Measurements from ENCODE around the gene CHMP4B. TPM values are rescaled to one million over a fixed set of nuclear protein-coding genes. Genes with fewer than 3 reads are reported as not detected.

Gene CHMP4B
- total RNA-seq, 2 donors from 2014 or later, result 75.7 to 85.8 TPM

DNA sequence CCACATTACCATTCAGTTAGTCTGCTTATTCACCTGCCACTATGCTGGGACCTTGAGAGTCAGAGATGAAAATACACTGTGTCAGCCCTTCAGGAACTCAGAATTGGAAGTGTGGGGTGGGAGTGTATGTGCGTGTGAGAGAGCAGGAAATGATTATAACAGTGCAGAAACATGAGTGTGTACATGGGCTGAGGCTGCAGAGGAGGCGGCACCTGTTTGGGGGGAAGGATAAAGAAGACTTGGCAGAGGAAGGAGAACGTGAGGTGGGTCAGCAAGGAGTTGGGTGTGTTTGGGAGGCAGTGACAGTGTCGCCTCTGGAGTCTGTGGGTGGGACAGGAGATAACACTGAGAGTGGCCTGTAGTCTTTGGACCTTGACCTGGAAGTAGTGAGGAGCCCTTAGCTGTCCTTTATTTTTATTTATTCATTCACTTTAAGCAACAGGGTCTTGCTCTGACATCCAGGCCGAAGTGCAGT is 3.1 kb downstream of the CHMP4B start:
- H3K36me3 ChIP-seq, result no peaks in the 10 kb centered on the region
- intact Hi-C loops (cut with DNase I), result loop anchor here (5.0 kb wide), 1 partner anchor 82 kb away; the partner anchor contains the start of gene ZNF341
- TF ChIP-seq POLR2AphosphoS5 (IDR thresholded peaks at IDR 0.05) (no peak), POLR2A (IDR thresholded peaks at IDR 0.05) (no peak)
- TF ChIP-seq, protein P1, sequence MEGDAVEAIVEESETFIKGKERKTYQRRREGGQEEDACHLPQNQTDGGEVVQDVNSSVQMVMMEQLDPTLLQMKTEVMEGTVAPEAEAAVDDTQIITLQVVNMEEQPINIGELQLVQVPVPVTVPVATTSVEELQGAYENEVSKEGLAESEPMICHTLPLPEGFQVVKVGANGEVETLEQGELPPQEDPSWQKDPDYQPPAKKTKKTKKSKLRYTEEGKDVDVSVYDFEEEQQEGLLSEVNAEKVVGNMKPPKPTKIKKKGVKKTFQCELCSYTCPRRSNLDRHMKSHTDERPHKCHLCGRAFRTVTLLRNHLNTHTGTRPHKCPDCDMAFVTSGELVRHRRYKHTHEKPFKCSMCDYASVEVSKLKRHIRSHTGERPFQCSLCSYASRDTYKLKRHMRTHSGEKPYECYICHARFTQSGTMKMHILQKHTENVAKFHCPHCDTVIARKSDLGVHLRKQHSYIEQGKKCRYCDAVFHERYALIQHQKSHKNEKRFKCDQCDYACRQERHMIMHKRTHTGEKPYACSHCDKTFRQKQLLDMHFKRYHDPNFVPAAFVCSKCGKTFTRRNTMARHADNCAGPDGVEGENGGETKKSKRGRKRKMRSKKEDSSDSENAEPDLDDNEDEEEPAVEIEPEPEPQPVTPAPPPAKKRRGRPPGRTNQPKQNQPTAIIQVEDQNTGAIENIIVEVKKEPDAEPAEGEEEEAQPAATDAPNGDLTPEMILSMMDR (IDR thresholded peaks at IDR 0.05), result no peak
- no peak overlapping the region for H3K4me3 ChIP-seq
- H3K4me1 ChIP-seq (replicated peaks), result peaks cover 6% of the 10 kb centered on the region
- WGBS, result 73% methylated on average over 5 of the region's 5 CpGs
- no peaks in the 10 kb centered on the region for H3K27me3 ChIP-seq (replicated peaks; ENCODE audit: insufficient read depth)
- no peak overlapping the region for H3K27ac ChIP-seq
- no peaks in the 10 kb centered on the region for H3K9me3 ChIP-seq
- no peak for DNase-seq (ENCODE audit: low spot score)

DNA sequence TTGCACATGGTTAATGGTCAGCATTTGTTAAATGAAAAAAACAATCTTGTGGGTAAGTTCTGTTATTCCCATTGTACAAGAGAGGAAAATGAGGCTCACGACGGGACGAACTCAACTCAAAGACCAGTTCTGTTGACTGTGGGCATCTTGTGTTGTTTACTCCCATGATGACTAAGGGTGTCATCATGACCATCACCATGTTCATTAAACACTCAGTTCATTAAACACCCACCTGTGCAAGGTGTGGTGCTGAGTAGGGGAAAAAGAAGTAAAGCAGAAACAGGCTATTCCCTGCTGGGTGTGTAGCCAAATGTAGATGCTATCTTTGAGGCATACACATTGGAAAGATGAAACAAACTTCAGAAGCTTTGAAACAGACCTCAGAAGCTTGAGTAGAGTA is 4.5 kb downstream of the CHMP4B start:
- H3K4me1 ChIP-seq (replicated peaks), result peaks cover 6% of the 10 kb centered on the region
- 98% methylated on average over 3 of the region's 3 CpGs for WGBS
- no peaks in the 10 kb centered on the region for H3K9me3 ChIP-seq
- no peaks in the 10 kb centered on the region for H3K27me3 ChIP-seq (replicated peaks; ENCODE audit: insufficient read depth)
- intact Hi-C loops (cut with DNase I), result no loop called here
- no peak for DNase-seq (ENCODE audit: low spot score)
- H3K36me3 ChIP-seq, result no peaks in the 10 kb centered on the region
- H3K4me3 ChIP-seq, result no peak overlapping the region
- H3K27ac ChIP-seq, result no peak overlapping the region
- no peak for TF ChIP-seq POLR2A (IDR thresholded peaks at IDR 0.05)
- no peak for TF ChIP-seq POLR2AphosphoS5 (IDR thresholded peaks at IDR 0.05)
- TF ChIP-seq, protein P1 (IDR thresholded peaks at IDR 0.05), result no peak

DNA sequence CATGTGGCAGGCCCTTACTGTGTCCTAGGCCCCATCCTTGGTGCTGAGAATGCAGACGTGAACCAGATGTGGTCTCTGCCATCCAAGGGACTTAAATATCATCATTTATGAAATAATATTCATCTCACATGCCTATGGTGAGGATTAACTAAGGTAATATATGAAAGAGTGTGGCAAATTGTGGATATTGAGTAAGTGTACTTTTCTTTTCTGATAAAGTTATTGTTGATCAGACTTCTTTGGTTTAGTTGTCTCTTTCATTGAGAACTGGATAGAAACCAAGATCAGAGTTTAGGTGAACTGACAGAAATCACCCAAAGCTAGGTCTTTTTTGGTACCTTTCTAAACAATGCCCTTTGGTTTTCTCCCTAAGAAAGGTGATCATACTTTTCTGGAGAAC is 5.0 kb downstream of the CHMP4B start:
- Histone ChIP-seq H3K27me3 (replicated peaks; ENCODE audit: insufficient read depth) (no peaks in the 10 kb centered on the region), H3K4me3 (no peak overlapping the region), H3K27ac (no peak overlapping the region), H3K4me1 (replicated peaks) (peaks cover 6% of the 10 kb centered on the region), H3K9me3 (no peaks in the 10 kb centered on the region), H3K36me3 (no peaks in the 10 kb centered on the region)
- no peak for DNase-seq (ENCODE audit: low spot score)
- no peak for TF ChIP-seq POLR2A (IDR thresholded peaks at IDR 0.05)
- TF ChIP-seq, protein P1 (IDR thresholded peaks at IDR 0.05), result no peak
- TF ChIP-seq POLR2AphosphoS5 (IDR thresholded peaks at IDR 0.05), result no peak
- intact Hi-C loops (cut with DNase I), result no loop called here
- 86% methylated on average over 1 of the region's 1 CpG for WGBS

DNA sequence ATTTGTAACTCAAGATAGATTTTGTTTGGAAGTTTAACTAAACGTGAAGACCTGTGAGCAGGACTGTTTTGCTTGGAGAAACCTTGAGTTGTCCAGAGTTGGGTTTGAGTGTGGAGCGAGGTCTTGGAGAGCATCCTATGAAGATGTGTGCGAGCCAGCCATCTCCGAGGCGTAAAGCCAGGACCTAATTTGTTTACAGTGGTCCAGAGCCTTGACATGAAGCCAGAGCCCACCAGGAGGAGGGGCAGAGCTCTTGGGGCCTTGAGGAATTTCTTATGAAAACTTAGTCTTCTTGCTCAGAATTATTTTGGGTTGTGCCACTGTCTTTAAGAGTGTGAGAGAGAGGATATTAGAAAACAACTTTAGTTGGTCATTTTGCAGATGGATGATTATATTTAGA is 6.3 kb downstream of the CHMP4B start:
- WGBS, result 59% methylated on average over 5 of the region's 5 CpGs
- no peak for DNase-seq (ENCODE audit: low spot score)
- TF ChIP-seq POLR2AphosphoS5 (IDR thresholded peaks at IDR 0.05), result no peak
- TF ChIP-seq, protein P1 (IDR thresholded peaks at IDR 0.05), result no peak
- intact Hi-C loops (cut with DNase I), result no loop called here
- no peaks in the 10 kb centered on the region for H3K27me3 ChIP-seq (replicated peaks; ENCODE audit: insufficient read depth)
- no peaks in the 10 kb centered on the region for H3K9me3 ChIP-seq
- H3K4me1 ChIP-seq (replicated peaks), result peaks cover 6% of the 10 kb centered on the region
- H3K36me3 ChIP-seq, result no peaks in the 10 kb centered on the region
- H3K27ac ChIP-seq, result no peak overlapping the region
- H3K4me3 ChIP-seq, result no peak overlapping the region

DNA sequence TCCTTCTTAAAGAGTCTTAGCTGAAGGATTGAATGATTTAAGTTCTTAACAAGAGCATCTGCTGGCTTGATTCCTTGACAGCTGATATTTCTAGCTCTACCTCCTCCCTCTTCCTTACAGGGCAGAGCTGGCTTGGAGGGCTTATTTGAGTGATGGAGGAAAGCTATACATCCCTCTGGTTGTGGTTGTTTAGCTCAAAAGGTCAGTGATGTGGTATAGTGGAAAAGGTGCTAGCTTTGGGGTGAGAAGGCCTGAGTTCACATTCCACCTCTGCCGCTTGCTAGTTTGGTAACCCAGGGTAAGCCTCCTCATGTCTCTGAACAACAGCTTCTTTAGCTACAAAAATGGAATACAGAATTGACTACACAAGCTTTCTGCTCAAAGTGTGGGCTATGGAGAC is 8.3 kb downstream of the CHMP4B start:
- Histone ChIP-seq H3K36me3 (no peaks in the 10 kb centered on the region), H3K9me3 (no peaks in the 10 kb centered on the region), H3K27me3 (replicated peaks; ENCODE audit: insufficient read depth) (no peaks in the 10 kb centered on the region), H3K27ac (no peak overlapping the region), H3K4me1 (replicated peaks) (peaks cover 6% of the 10 kb centered on the region), H3K4me3 (no peak overlapping the region)
- DNase-seq (ENCODE audit: low spot score), result no peak
- intact Hi-C loops (cut with DNase I), result no loop called here
- TF ChIP-seq POLR2AphosphoS5 (IDR thresholded peaks at IDR 0.05) (no peak), POLR2A (IDR thresholded peaks at IDR 0.05) (no peak)
- TF ChIP-seq, protein P1 (IDR thresholded peaks at IDR 0.05), result no peak
- WGBS, result 95% methylated on average over 1 of the region's 1 CpG
